DMS 273 (cell line): ENCODE data around the gene TIMM50.
"Not testable (repeated sequence)": the region's sequence is repeated elsewhere in the genome, so short reads cannot be mapped to it uniquely, and the experiment has no call there.

Experiments
- DNase-seq: peaks from one replicate; lab custom pipeline; 2025; ENCODE audit not compliant: unreplicated experiment; lab: John Stamatoyannopoulos, UW

The TIMM50 gene

GRCh38 chr19:39469036-39469435, 11.6 kb upstream of the TIMM50 start:
- no peak for DNase-seq

- DNase-seq: no peak
These were observed 11.1 kb upstream of the TIMM50 start for GRCh38 chr19:39469567-39469966.

GRCh38 chr19:39470724-39471339, 9.8 kb upstream of the TIMM50 start:
- DNase-seq: no peak

GRCh38 chr19:39471756-39472536, 8.7 kb upstream of the TIMM50 start:
- no peak for DNase-seq

GRCh38 chr19:39472746-39473442, 7.7 kb upstream of the TIMM50 start:
- no peak for DNase-seq

GRCh38 chr19:39473443-39473960, 7.1 kb upstream of the TIMM50 start:
- DNase-seq: no peak

- peak; percentile 78 for DNase-seq
These were observed 6.5 kb upstream of the TIMM50 start for GRCh38 chr19:39474139-39474620.

- no peak for DNase-seq
These were observed 4.9 kb upstream of the TIMM50 start for GRCh38 chr19:39475748-39476147.

GRCh38 chr19:39479319-39479801, 1.3 kb upstream of the TIMM50 start:
- not testable (repeated sequence) for DNase-seq

- DNase-seq: no peak
These were observed 722 bp upstream of the TIMM50 start for GRCh38 chr19:39479916-39480315.

GRCh38 chr19:39481229-39481545, 549 bp downstream of the TIMM50 start:
- DNase-seq: peak; percentile 61

GRCh38 chr19:39481676-39482075, 1.0 kb downstream of the TIMM50 start:
- no peak for DNase-seq

GRCh38 chr19:39483141-39483540, 2.5 kb downstream of the TIMM50 start:
- DNase-seq: peak; percentile 72

GRCh38 chr19:39489756-39490155, 9.1 kb downstream of the TIMM50 start:
- no peak for DNase-seq

GRCh38 chr19:39492225-39492624, 11.6 kb downstream of the TIMM50 start:
- DNase-seq: no peak

- no peak for DNase-seq
These were observed 12.2 kb downstream of the TIMM50 start for GRCh38 chr19:39492788-39493187.

GRCh38 chr19:39494661-39495060, 14.0 kb downstream of the TIMM50 start:
- no peak for DNase-seq

GRCh38 chr19:39496063-39496462, 15.4 kb downstream of the TIMM50 start:
- DNase-seq: no peak

GRCh38 chr19:39497701-39497995, 17.0 kb downstream of the TIMM50 start:
- no peak for DNase-seq

- peak; percentile 93 for DNase-seq
These were observed 17.6 kb downstream of the TIMM50 start for GRCh38 chr19:39497996-39498797.
